Stimulated activated CD4-positive, alpha-beta T cell treated with anti-CD3 and anti-CD28 coated beads, Interleukin-1b, Interleukin-23, amount 100 ng/mL, for 48 hours (primary cell): ENCODE measurements around the gene PTPDC1.

Source experiments
- DNase-seq: peaks from one replicate; pipeline ENCODE4 v3.0.0-alpha.2; 2020

PTPDC1 gene

GRCh38 chr9:94142353-94142752 lies 58.1 kb downstream of the PTPDC1 start:
- DNase-seq, result no peak

- DNase-seq, result no peak
These were observed 60.1 kb downstream of the PTPDC1 start for GRCh38 chr9:94144394-94144793.

- no peak for DNase-seq
These were observed 61.4 kb downstream of the PTPDC1 start for GRCh38 chr9:94145640-94146039.

- DNase-seq, result no peak
These were observed 63.5 kb downstream of the PTPDC1 start for GRCh38 chr9:94147776-94148175.

- no peak for DNase-seq
These were observed 64.2 kb downstream of the PTPDC1 start for GRCh38 chr9:94148419-94148818.

GRCh38 chr9:94149696-94150095 lies 65.4 kb downstream of the PTPDC1 start:
- DNase-seq, result no peak

GRCh38 chr9:94150279-94150828 lies 66.1 kb downstream of the PTPDC1 start:
- DNase-seq, result no peak

- no peak for DNase-seq
These were observed 66.8 kb downstream of the PTPDC1 start for GRCh38 chr9:94150890-94151650.

- no peak for DNase-seq
These were observed 69.6 kb downstream of the PTPDC1 start for GRCh38 chr9:94153905-94154304.

- no peak for DNase-seq
These were observed 72.2 kb downstream of the PTPDC1 start for GRCh38 chr9:94156348-94157049.

GRCh38 chr9:94157050-94157801 lies 73.0 kb downstream of the PTPDC1 start:
- DNase-seq, result no peak
